ENCODE data around the gene FAM3B.

Gene FAM3B

GRCh38 chr21:41333752-41334151 lies 17.2 kb downstream of the FAM3B start:
- Histone ChIP-seq H2AFZ (ENCODE audit: low read length) (no peak overlapping the region), H3K4me3 (ENCODE audit: low read depth, low read length, poor library complexity, severe bottlenecking) (no peak overlapping the region), H3K9me2 (ENCODE audit: low read depth, low read length) (no peaks in the 10 kb centered on the region), H3K9me3 (ENCODE audit: low read length) (no peaks in the 10 kb centered on the region), H3K27me3 (ENCODE audit: insufficient read depth, low read length) (no peaks in the 10 kb centered on the region), H4K20me1 (ENCODE audit: insufficient read depth, low read length) (no peaks in the 10 kb centered on the region), H3K36me3 (ENCODE audit: insufficient read depth, low read length) (no peaks in the 10 kb centered on the region; the same call in 1 of the 2 replicates), H3K9ac (ENCODE audit: low read length) (no peak overlapping the region), H3K79me2 (ENCODE audit: insufficient read depth, low read length) (no peaks in the 10 kb centered on the region), H3K4me1 (ENCODE audit: insufficient read depth, low read length, severe bottlenecking) (peaks cover 3% of the 10 kb centered on the region), H3F3A (ENCODE audit: insufficient read depth, low read length) (no peaks in the 10 kb centered on the region), H3K4me2 (ENCODE audit: low read length) (no peak overlapping the region), H3K27ac (ENCODE audit: low read depth, low read length, poor library complexity, severe bottlenecking) (no peak overlapping the region)
- TF ChIP-seq CTCF (IDR thresholded peaks at IDR 0.05; ENCODE audit: low read length) (no peak), EZH2 (IDR thresholded peaks at IDR 0.05; ENCODE audit: borderline replicate concordance, low read length) (no peak)

- no peak overlapping the region for H3K27ac ChIP-seq (ENCODE audit: low read depth, low read length, poor library complexity, severe bottlenecking)
- H3K4me2 ChIP-seq (ENCODE audit: low read length) = no peak overlapping the region
- no peaks in the 10 kb centered on the region for H3K4me1 ChIP-seq (ENCODE audit: insufficient read depth, low read length, severe bottlenecking)
- H4K20me1 ChIP-seq (ENCODE audit: insufficient read depth, low read length) = no peaks in the 10 kb centered on the region
- no peak overlapping the region for H3K9ac ChIP-seq (ENCODE audit: low read length)
- peaks cover 8% of the 10 kb centered on the region for H3K36me3 ChIP-seq (ENCODE audit: insufficient read depth, low read length)
- H3K9me3 ChIP-seq (ENCODE audit: low read length) = peaks cover 13% of the 10 kb centered on the region
- no peaks in the 10 kb centered on the region for H3K79me2 ChIP-seq (ENCODE audit: insufficient read depth, low read length)
- H3K27me3 ChIP-seq (ENCODE audit: insufficient read depth, low read length) = no peaks in the 10 kb centered on the region
- TF ChIP-seq EZH2 (IDR thresholded peaks at IDR 0.05; ENCODE audit: borderline replicate concordance, low read length) (no peak), CTCF (IDR thresholded peaks at IDR 0.05; ENCODE audit: low read length) (no peak)
- no peak overlapping the region for H3K4me3 ChIP-seq (ENCODE audit: low read depth, low read length, poor library complexity, severe bottlenecking)
- no peaks in the 10 kb centered on the region for H3K9me2 ChIP-seq (ENCODE audit: low read depth, low read length)
- no peak overlapping the region for H2AFZ ChIP-seq (ENCODE audit: low read length)
- H3F3A ChIP-seq (ENCODE audit: insufficient read depth, low read length) = no peaks in the 10 kb centered on the region
Observed at GRCh38 chr21:41337515-41337914, 20.9 kb downstream of the FAM3B start.

- Histone ChIP-seq H2AFZ (ENCODE audit: low read length) (no peak overlapping the region), H3K9me3 (ENCODE audit: low read length) (peaks cover 18% of the 10 kb centered on the region), H4K20me1 (ENCODE audit: insufficient read depth, low read length) (no peaks in the 10 kb centered on the region), H3K9me2 (ENCODE audit: low read depth, low read length) (no peaks in the 10 kb centered on the region), H3K9ac (ENCODE audit: low read length) (no peak overlapping the region), H3K79me2 (ENCODE audit: insufficient read depth, low read length) (no peaks in the 10 kb centered on the region), H3K36me3 (ENCODE audit: insufficient read depth, low read length) (peaks cover 8% of the 10 kb centered on the region), H3K4me3 (ENCODE audit: low read depth, low read length, poor library complexity, severe bottlenecking) (no peak overlapping the region), H3K4me1 (ENCODE audit: insufficient read depth, low read length, severe bottlenecking) (no peaks in the 10 kb centered on the region), H3F3A (ENCODE audit: insufficient read depth, low read length) (no peaks in the 10 kb centered on the region), H3K27me3 (ENCODE audit: insufficient read depth, low read length) (no peaks in the 10 kb centered on the region), H3K4me2 (ENCODE audit: low read length) (no peak overlapping the region), H3K27ac (ENCODE audit: low read depth, low read length, poor library complexity, severe bottlenecking) (no peak overlapping the region)
- TF ChIP-seq CTCF (IDR thresholded peaks at IDR 0.05; ENCODE audit: low read length) (no peak), EZH2 (IDR thresholded peaks at IDR 0.05; ENCODE audit: borderline replicate concordance, low read length) (no peak)
Observed at GRCh38 chr21:41338455-41338854, 21.9 kb downstream of the FAM3B start.

All from OCI-LY1 (cell line).